ENCODE measurements around the gene C7orf57. TPM values are rescaled to one million over a fixed set of nuclear protein-coding genes. Genes with fewer than 3 reads are reported as not detected.

C7orf57 gene
- polyA plus RNA-seq, 1 of the 3 experiments (the other 2 are of a cell fraction), result 0.41 TPM

GRCh38 chr7:48096273-48096672 lies 60.9 kb downstream of the C7orf57 start:
- no peaks in the 10 kb centered on the region for H3F3A ChIP-seq (replicated peaks; ENCODE audit: insufficient read depth)
- peaks cover 28% of the 10 kb centered on the region for H3K79me2 ChIP-seq (ENCODE audit: insufficient read depth)
- H3K4me2 ChIP-seq, result no peak overlapping the region
- no peak overlapping the region for H2AFZ ChIP-seq (ENCODE audit: low read depth)
- no peak overlapping the region for H3K27ac ChIP-seq (ENCODE audit: low read depth in 2 of 2, low read length in 1 of 2)
- H3K4me1 ChIP-seq (ENCODE audit: control insufficient read depth in 1 of 2, insufficient read depth in 2 of 2, low read depth in 1 of 2, low read length in 1 of 2), result peaks cover 0 to 14% of the 10 kb centered on the region in 2 experiments; a peak in 2 of 4 replicates
- 97% methylated on average over 2 of the region's 2 CpGs for WGBS (ENCODE audit: low lambda C conversion rate)
- H3K4me3 ChIP-seq (ENCODE audit: low read depth in 2 of 2, low read length in 1 of 2), result no peak overlapping the region
- no peaks in the 10 kb centered on the region for H3K9me3 ChIP-seq
- H3K27me3 ChIP-seq (ENCODE audit: insufficient read depth), result no peaks in the 10 kb centered on the region
- ChIA-PET CTCF (interaction anchor here (3.1 to 5.5 kb wide), 2 partner anchors 12 to 151 kb away, joined by 22 to 47 read pairs; no protein-coding TSS in a partner anchor), POLR2A (no interaction called here)
- TF ChIP-seq SMC3 (IDR thresholded peaks at IDR 0.05; ENCODE audit: low read depth, low read length), result no peak
- peaks cover 45 to 76% of the 10 kb centered on the region in 2 experiments for H3K36me3 ChIP-seq (replicated peaks in 1 of 2; ENCODE audit: control insufficient read depth in 1 of 2, insufficient read depth in 2 of 2, low read length in 1 of 2)
- H3K9me2 ChIP-seq, result no peaks in the 10 kb centered on the region
- no peak overlapping the region for H3K9ac ChIP-seq
- no peak for DNase-seq
- no peaks in the 10 kb centered on the region for H4K20me1 ChIP-seq (ENCODE audit: insufficient read depth)

GRCh38 chr7:48097521-48098231 lies 62.3 kb downstream of the C7orf57 start:
- no peak for DNase-seq
- Histone ChIP-seq H3F3A (replicated peaks; ENCODE audit: insufficient read depth) (no peaks in the 10 kb centered on the region), H3K36me3 (replicated peaks in 1 of 2; ENCODE audit: control insufficient read depth in 1 of 2, insufficient read depth in 2 of 2, low read length in 1 of 2) (peaks cover 52 to 75% of the 10 kb centered on the region in 2 experiments), H4K20me1 (ENCODE audit: insufficient read depth) (no peaks in the 10 kb centered on the region), H3K9me3 (no peaks in the 10 kb centered on the region), H3K9ac (no peak overlapping the region), H2AFZ (ENCODE audit: low read depth) (no peak overlapping the region), H3K4me2 (no peak overlapping the region), H3K4me3 (ENCODE audit: low read depth in 2 of 2, low read length in 1 of 2) (no peak overlapping the region), H3K4me1 (ENCODE audit: control insufficient read depth in 1 of 2, insufficient read depth in 2 of 2, low read depth in 1 of 2, low read length in 1 of 2) (peaks cover 0 to 14% of the 10 kb centered on the region in 2 experiments; a peak in 2 of 4 replicates), H3K27me3 (ENCODE audit: insufficient read depth) (no peaks in the 10 kb centered on the region), H3K9me2 (no peaks in the 10 kb centered on the region), H3K27ac (ENCODE audit: low read depth in 2 of 2, low read length in 1 of 2) (no peak overlapping the region), H3K79me2 (ENCODE audit: insufficient read depth) (peaks cover 20% of the 10 kb centered on the region)
- 81% methylated on average over 6 of the region's 6 CpGs for WGBS (ENCODE audit: low lambda C conversion rate)
- ChIA-PET POLR2A (no interaction called here), CTCF (interaction anchor here (1.2 to 2.2 kb wide), 2 partner anchors 13 to 153 kb away, joined by 8 to 11 read pairs; no protein-coding TSS in a partner anchor)
- TF ChIP-seq MAX (IDR thresholded peaks at IDR 0.05; ENCODE audit: low read depth) (no peak), FOSL2 (IDR thresholded peaks at IDR 0.05; ENCODE audit: borderline replicate concordance, low read depth) (no peak), POLR2AphosphoS5 (IDR thresholded peaks at IDR 0.05; ENCODE audit: low read depth, low read length) (no peak), MXI1 (IDR thresholded peaks at IDR 0.05; ENCODE audit: low read depth, low read length) (no peak), ELF1 (IDR thresholded peaks at IDR 0.05) (no peak)

DNA sequence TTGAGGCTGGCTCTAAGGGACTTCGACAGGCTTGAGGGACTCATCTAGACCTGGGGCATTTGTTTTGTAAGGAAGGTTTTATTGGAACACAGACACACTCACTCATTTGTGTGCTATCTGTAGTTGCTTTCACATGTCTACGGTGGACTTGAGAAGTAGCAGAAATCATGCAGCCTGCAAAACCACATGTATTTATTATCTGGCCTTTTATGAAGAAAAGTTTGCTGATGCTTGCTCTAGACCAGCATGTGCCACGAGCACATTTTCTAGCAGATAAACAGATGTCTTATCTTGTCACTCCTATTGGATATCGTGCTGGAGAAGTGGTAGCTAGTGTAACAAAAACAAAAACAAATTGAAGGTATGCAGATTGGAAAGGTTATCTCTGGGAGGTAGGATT lies 63.5 kb downstream of the C7orf57 start:
- POLR2A ChIA-PET, result no interaction called here
- CTCF ChIA-PET, result interaction anchor here (1.1 to 2.2 kb wide), 3 partner anchors 11 to 154 kb away, joined by 3 to 11 read pairs (median 8); no protein-coding TSS in a partner anchor

More for the DNA sequence above, 63.5 kb downstream of the C7orf57 start:
- no peaks in the 10 kb centered on the region for H3K27me3 ChIP-seq (ENCODE audit: insufficient read depth)
- H3K36me3 ChIP-seq (replicated peaks in 1 of 2; ENCODE audit: control insufficient read depth in 1 of 2, insufficient read depth in 2 of 2, low read length in 1 of 2), result peaks cover 55 to 79% of the 10 kb centered on the region in 2 experiments
- peaks cover 0 to 14% of the 10 kb centered on the region in 2 experiments; a peak in 2 of 4 replicates for H3K4me1 ChIP-seq (ENCODE audit: control insufficient read depth in 1 of 2, insufficient read depth in 2 of 2, low read depth in 1 of 2, low read length in 1 of 2)
- peaks cover 20% of the 10 kb centered on the region for H3K79me2 ChIP-seq (ENCODE audit: insufficient read depth)
- H3F3A ChIP-seq (replicated peaks; ENCODE audit: insufficient read depth), result no peaks in the 10 kb centered on the region
- no peak overlapping the region for H3K27ac ChIP-seq (ENCODE audit: low read depth in 2 of 2, low read length in 1 of 2)
- H3K9ac ChIP-seq, result no peak overlapping the region
- H3K9me3 ChIP-seq, result no peaks in the 10 kb centered on the region
- DNase-seq, result no peak
- no peaks in the 10 kb centered on the region for H4K20me1 ChIP-seq (ENCODE audit: insufficient read depth)
- H3K4me2 ChIP-seq, result no peak overlapping the region
- 82% methylated on average over 4 of the region's 4 CpGs for WGBS (ENCODE audit: low lambda C conversion rate)
- no peak overlapping the region for H3K4me3 ChIP-seq (ENCODE audit: low read depth in 2 of 2, low read length in 1 of 2)
- H2AFZ ChIP-seq (ENCODE audit: low read depth), result no peak overlapping the region
- TF ChIP-seq POLR2AphosphoS5 (IDR thresholded peaks at IDR 0.05; ENCODE audit: low read depth, low read length) (no peak), MEF2A (IDR thresholded peaks at IDR 0.05; ENCODE audit: borderline replicate concordance, low read depth) (no peak)
- no peaks in the 10 kb centered on the region for H3K9me2 ChIP-seq
